ENCODE data around the gene TMEM91. TPM values are rescaled to one million over a fixed set of nuclear protein-coding genes. Genes with fewer than 3 reads are reported as not detected.

Gene TMEM91
- total and polyA plus RNA-seq, 9 of the 15 experiments (the other 6 are each of a cell fraction or from before 2014, with no cell fraction given), result 1.2 to 5.2 (median 2.7) TPM

- ATAC-seq (no peak), FAIRE-seq (no peak)
Observed at GRCh38 chr19:41422955-41423354, 46.6 kb downstream of the TMEM91 start.

More at GRCh38 chr19:41422955-41423354, 46.6 kb downstream of the TMEM91 start:
- Histone ChIP-seq H3K4me3 (no peak overlapping the region), H3K27me3 (ENCODE audit: control insufficient read depth in 2 of 2, insufficient read depth in 2 of 2, low read length in 2 of 2) (no peaks in the 10 kb centered on the region), H3K4me1 (replicated peaks in 1 of 2; ENCODE audit: control insufficient read depth in 2 of 2, insufficient read depth in 2 of 2, low read length in 2 of 2) (peaks cover 14 to 38% of the 10 kb centered on the region in 2 experiments), H3K9me3 (replicated peaks; ENCODE audit: control insufficient read depth, insufficient read depth, low read depth, low read length) (no peaks in the 10 kb centered on the region), H3K79me2 (ENCODE audit: control insufficient read depth, insufficient read depth, low read length) (peaks cover 5% of the 10 kb centered on the region; the same call in 2 of the 3 replicates), H3K27ac (ENCODE audit: extremely low read depth, low read depth, low read length) (no peak overlapping the region), H3K9ac (ENCODE audit: insufficient read depth in 1 of 2, low read depth in 2 of 2, low read length in 2 of 2) (no peak overlapping the region), H3K36me3 (ENCODE audit: control insufficient read depth, insufficient read depth, low read length) (peaks cover 47% of the 10 kb centered on the region; the same call in 2 of the 3 replicates), H4K20me1 (replicated peaks; ENCODE audit: control insufficient read depth, insufficient read depth, low read length) (no peaks in the 10 kb centered on the region), H3K4me2 (ENCODE audit: insufficient read depth, low read length) (no peak overlapping the region), H3K9me1 (ENCODE audit: control insufficient read depth, insufficient read depth, low read length) (no peaks in the 10 kb centered on the region), H2AFZ (ENCODE audit: low read depth, low read length) (no peak overlapping the region)
- CTCF ChIA-PET (ENCODE audit: low intra/inter-chr PET ratio), result no interaction called here
- 93% methylated on average over 10 of the region's 12 CpGs for WGBS (ENCODE audit: insufficient coverage, low coverage, missing lambda C conversion rate)
- TF ChIP-seq EP400 (IDR thresholded peaks at IDR 0.05) (no peak), GABPB1 (CRISPR knock-in tag; IDR thresholded peaks at IDR 0.05) (no peak), FIP1L1 (IDR thresholded peaks at IDR 0.05; ENCODE audit: low read depth, low read length, poor library complexity, severe bottlenecking) (no peak), SAFB2 (IDR thresholded peaks at IDR 0.05; ENCODE audit: borderline replicate concordance, low read depth, low read length, severe bottlenecking) (no peak), BCLAF1 (IDR thresholded peaks at IDR 0.05; ENCODE audit: borderline replicate concordance in 1 of 2, control insufficient read depth in 1 of 2, low read depth in 2 of 2, low read length in 1 of 2) (no peak), CBFA2T2 (conservative IDR thresholded peaks at IDR 0.05) (no peak)
- DNase-seq (ENCODE audit: extremely low read depth in 1 of 4, low spot score in 3 of 4), result no peak
- intact Hi-C loops (cut with micrococcal nuclease) (no loop called here), in situ Hi-C loops (cut with MboI) (no loop called here)
- no TSS peak for BruUV-seq (replicated peaks)
- POLR2A ChIA-PET, result interaction anchor here (0.7 kb wide), 1 partner anchor 13 kb away, joined by 3 read pairs; no protein-coding TSS in a partner anchor

Data from K562 (cell line).